DMS53 treated with DMSO at 0.1 percent for 48 hours (cell line): ENCODE measurements around the gene TMEM150B.
"Not testable (repeated sequence)": the region's sequence is repeated elsewhere in the genome, so short reads cannot be mapped to it uniquely, and the experiment has no call there.

Experiments
- DNase-seq: peaks from one replicate; lab custom pipeline; 2025; ENCODE audit not compliant: unreplicated experiment; lab: John Stamatoyannopoulos, UW

The TMEM150B gene

GRCh38 chr19:55339889-55340783 lies 15.0 kb upstream of the TMEM150B start:
- DNase-seq: no peak

GRCh38 chr19:55339105-55339888 lies 14.2 kb upstream of the TMEM150B start, which contains the start of gene KMT5C:
Gene KMT5C, plus strand, starts transcription at chr19:55339876. Its CDS starts 2,061 bp downstream, at chr19:55341937.
- peak; percentile 100 for DNase-seq

DNA sequence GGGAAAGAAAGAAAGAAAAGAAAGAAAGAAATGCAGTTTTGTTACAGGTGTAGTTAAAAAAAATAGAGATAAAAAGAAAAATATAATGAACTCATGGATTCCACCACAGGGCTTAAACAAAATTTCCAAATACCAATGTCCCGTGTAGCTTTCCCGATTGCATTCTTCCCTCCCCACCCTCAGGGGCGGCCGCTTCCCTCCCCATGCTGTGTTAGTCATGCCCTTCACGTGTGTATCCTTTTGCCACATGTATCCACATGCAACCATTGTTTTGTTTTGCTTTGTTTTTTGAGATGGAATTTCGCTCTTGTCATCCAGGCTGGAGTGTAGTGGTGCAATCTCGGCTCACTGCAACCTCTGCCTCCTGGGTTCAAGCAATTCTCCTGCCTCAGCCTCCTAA lies 11.0 kb upstream of the TMEM150B start:
- DNase-seq: no peak

GRCh38 chr19:55333870-55334269 lies 8.7 kb upstream of the TMEM150B start:
- peak; percentile 79 for DNase-seq

GRCh38 chr19:55329791-55330190 lies 4.7 kb upstream of the TMEM150B start:
- not testable (repeated sequence) for DNase-seq

- DNase-seq: not testable (repeated sequence)
Observed at GRCh38 chr19:55328774-55329318, 3.7 kb upstream of the TMEM150B start.

- no peak for DNase-seq
Observed at GRCh38 chr19:55324662-55325061, 479 bp downstream of the TMEM150B start.

DNA sequence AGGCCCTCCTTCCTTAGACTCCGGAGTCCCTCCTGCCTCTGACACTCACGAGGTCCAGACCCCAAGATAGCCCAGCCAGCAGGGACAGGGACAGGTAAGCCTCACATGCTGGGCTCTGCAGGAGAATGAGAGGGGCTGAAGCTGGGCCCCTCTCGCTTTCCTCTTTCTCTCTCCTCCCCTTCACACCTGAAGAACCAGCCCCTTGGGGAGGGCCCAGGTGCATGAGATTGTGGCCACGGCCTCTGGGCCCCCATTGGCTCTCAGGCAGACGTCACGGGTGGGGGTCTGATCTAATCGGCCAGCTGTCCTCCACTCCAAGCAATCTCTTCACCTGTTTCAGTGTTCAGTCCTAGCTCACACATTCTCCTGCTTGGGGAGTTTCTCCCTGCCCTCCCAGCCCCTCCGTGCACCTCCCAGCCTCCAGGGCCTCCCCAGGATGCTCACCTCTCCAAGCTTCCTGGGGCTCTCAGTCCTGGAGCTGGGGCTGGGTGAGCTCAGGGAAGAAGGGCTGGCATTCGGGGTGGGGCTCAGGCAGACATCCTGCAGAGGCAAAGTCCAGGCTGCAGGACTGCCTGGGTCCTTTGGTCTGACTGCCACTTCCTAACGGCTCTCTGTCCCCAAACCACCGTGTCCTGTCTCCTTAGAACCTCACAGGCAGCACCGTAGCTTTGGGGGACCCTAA lies 2.8 kb downstream of the TMEM150B start:
- DNase-seq: no peak

DNA sequence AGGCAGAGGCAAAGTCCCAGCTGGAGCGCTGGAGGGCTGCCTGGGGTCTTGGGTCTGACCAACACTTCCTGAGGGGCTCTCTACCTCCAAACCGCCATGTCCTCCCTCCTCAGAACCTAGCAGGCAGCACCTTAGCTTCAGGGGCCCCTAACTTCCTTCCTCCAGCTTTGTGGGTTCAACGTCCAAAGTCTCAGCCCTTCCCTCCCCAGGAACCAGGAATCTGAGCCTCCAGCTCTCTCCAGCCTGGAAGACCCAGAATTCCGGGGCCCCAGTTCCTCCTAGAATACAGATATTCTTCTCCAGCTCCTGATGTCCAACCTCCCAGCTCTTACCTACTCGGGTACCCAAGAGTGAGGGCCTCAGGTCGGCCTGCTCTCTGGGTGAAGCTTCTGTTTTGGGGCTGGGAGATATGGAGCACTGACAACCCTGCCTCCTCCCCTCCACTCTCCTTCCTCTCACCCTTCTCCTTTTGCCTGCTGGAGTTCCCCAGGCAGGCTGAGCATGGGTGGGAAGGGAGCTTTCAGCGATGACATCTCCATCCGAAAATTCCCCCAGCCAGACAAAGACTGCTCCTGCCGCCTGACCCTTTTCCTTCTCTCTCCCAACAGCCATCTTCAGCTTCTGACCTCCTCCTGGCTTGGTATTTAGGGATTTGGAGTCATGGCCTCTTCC lies 3.5 kb downstream of the TMEM150B start:
- no peak for DNase-seq

- DNase-seq: no peak
Observed at GRCh38 chr19:55320844-55321419, 4.2 kb downstream of the TMEM150B start.

DNA sequence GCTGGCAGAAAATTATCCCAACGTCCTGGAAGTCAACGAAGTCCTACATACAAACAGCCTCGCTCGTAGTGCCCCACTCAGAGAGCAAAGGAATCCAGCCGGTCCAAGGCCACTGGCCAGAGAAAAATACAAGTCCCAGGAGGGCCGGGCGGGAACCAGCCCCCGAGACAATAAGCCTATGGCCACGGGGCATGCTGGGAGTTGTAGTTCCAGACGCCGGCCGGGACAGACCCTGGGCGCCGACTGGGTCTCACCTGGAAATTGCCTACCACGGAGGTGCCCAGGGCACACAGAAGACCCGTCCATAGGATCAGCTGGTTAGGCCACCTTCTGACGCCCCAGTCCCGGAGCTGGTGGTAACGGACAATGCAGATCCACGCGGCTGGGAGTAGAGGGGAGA lies 5.4 kb downstream of the TMEM150B start:
- DNase-seq: peak; percentile 73

- no peak for DNase-seq
Observed at GRCh38 chr19:55316646-55317045, 8.5 kb downstream of the TMEM150B start.

DNA sequence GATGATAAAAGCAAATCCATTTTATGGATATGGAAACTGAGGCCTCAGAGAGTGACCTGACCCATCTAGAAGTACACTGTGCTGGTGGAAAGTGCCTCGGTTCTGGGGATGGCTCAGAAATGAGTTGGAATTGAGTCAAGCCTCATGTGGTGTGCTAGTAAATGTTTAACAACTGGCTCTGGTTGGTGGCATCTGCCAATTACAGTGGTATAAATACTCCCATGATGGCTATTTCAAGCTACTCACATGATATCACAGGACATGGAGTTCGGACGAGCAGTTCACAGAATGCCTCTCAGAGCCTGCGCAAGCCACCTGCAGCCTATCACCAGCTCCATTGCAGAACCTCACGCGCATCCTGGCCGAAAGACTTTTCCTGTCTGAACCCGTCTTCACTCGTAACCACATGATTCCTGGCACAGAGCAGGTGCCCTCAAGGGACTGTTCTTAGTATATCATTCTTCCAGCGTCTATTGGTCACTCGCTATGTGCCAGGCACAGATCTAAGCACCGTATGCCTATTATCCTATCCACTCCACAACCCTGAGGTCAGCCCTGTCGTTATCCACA lies 9.1 kb downstream of the TMEM150B start:
- no peak for DNase-seq

GRCh38 chr19:55314396-55314795 lies 10.7 kb downstream of the TMEM150B start:
- DNase-seq: no peak

GRCh38 chr19:55312621-55313512 lies 12.3 kb downstream of the TMEM150B start:
- no peak for DNase-seq

DNA sequence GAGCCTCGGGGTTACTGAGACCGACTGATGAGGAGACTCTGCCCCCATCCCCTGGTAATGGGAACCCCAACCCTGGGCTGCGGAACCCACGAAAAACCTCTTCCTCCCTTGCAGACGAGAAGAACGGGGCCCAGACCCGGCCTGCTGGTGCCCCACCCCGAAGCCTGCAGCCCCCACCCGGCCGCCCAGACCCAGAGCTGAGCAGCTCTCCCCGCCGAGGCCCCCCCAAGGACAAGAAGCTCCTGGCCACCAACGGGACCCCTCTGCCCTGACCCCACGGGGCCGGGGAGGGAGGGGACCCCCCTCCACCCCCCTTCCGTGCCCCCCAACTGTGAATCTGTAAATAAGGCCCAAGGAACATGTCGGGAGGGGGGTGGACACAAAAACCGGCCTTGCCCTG lies 13.3 kb downstream of the TMEM150B start:
- DNase-seq: no peak

- no peak for DNase-seq
Observed at GRCh38 chr19:55311397-55311796, 13.7 kb downstream of the TMEM150B start.

DNA sequence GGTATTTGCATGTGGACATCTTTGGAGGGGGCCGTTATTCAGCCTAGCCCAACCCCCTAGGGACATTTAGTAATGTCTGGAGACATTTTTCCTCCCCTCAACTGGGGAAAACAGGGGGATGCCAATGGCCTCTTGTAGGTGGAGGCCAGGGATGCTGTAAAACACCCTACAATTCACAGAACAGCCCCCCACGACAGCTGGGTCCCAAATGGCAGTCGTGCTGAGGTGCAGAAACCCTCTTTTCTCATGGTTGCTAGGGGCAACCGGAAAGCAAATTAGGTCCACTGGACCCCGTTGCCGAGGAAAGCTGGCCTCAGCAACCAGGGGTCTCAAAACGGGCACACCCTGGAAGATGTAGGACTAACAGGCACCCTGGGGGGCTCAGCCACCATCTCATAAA lies 14.6 kb downstream of the TMEM150B start:
- no peak for DNase-seq

DNA sequence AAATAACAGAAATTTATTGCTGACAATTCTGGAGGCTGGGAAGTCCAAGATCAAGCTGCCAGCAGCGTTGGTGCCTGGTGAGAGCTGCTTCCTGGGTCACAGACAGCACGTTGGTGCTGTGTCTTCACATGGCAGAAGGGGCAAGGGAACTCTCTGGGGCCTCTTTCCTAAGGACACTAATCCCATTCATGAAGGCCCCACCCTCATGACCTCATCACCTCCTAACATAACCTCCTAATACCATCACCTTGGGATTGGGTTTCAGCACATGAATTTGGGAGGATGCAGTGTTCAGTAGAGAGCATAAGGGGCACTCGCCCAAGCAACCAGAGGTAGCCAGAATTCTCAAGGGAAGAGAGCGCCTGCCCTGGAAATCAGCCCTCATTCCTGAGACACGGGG lies 15.7 kb downstream of the TMEM150B start:
- no peak for DNase-seq
